ENCODE results near the gene SORCS1.

SORCS1 gene

GRCh38 chr10:106528702-106529101 is 635.8 kb downstream of the SORCS1 start:
- Histone ChIP-seq H3K27me3 (ENCODE audit: control insufficient read depth, insufficient read depth, low read length) (peaks cover 42% of the 10 kb centered on the region), H3K27ac (ENCODE audit: low read length) (no peak overlapping the region), H3K4me3 (ENCODE audit: low read length) (no peak overlapping the region), H3K36me3 (ENCODE audit: control insufficient read depth, low read depth, low read length) (no peaks in the 10 kb centered on the region), H3K9me3 (ENCODE audit: control insufficient read depth, low read depth, low read length) (no peaks in the 10 kb centered on the region), H3K4me1 (ENCODE audit: control insufficient read depth, low read depth, low read length) (no peaks in the 10 kb centered on the region), H3K9ac (ENCODE audit: low read length) (no peak overlapping the region)

DNA sequence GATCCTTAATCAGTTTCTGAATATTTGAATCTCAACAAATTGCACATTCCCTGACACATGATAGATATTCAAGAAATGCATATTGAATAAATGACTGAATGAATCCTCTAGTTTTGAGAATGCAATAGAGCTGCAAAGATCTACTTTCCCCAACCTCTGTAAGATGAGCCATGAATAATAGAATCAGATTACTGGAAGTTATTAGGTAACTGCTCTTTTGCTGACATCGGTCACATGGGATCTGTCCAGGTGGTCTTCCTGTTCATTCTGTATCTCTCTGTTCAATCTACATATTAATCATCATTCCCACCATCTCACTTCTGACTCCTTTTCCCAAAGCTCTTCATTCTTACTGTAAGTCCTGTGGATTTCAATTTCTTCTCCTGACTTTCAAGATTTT is 638.7 kb downstream of the SORCS1 start:
- H3K36me3 ChIP-seq (ENCODE audit: control insufficient read depth, low read depth, low read length): no peaks in the 10 kb centered on the region
- no peaks in the 10 kb centered on the region for H3K9me3 ChIP-seq (ENCODE audit: control insufficient read depth, low read depth, low read length)
- H3K27me3 ChIP-seq (ENCODE audit: control insufficient read depth, insufficient read depth, low read length): peaks cover 13% of the 10 kb centered on the region
- no peak overlapping the region for H3K9ac ChIP-seq (ENCODE audit: low read length)
- no peak overlapping the region for H3K4me3 ChIP-seq (ENCODE audit: low read length)
- no peak overlapping the region for H3K27ac ChIP-seq (ENCODE audit: low read length)
- no peaks in the 10 kb centered on the region for H3K4me1 ChIP-seq (ENCODE audit: control insufficient read depth, low read depth, low read length)
